ENCODE data around the gene CD6. TPM values are rescaled to one million over a fixed set of nuclear protein-coding genes. Genes with fewer than 3 reads are reported as not detected.

CD6 gene
- total and polyA plus RNA-seq, 2 of the 8 experiments (the other 6 are each of a cell fraction or from before 2014, with no cell fraction given) = 0.03 TPM; not detected in 1

DNA sequence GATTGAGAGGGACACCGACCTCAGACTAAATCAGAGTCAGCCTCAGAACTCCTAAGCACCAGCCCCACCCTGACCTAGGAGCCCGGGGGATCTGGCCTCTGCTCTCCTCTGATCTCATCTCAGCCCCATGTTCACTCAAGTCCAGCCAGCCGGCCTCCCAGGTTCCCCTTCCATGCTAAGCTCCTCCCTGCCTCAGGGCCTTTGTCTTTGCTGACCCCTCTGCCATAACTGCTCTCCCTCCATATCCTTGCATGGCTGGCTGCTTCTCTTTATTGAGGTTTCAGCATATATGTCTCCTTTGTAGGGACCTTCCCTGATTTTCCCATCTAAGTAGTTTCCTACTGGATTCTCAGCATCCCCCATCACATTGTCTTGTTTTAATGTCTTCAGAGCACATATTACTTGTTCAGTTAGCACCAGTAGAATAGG lies 18.7 kb upstream of the CD6 start:
- Histone ChIP-seq H3K9me3 (ENCODE audit: insufficient read depth in 2 of 2, low read depth in 1 of 2, low read length in 1 of 2) (no peaks in the 10 kb centered on the region), H3K23ac (ENCODE audit: insufficient read length) (no peak overlapping the region), H3K23me2 (ENCODE audit: low read depth, low read length) (peaks cover 15% of the 10 kb centered on the region; the same call in 1 of the 2 replicates), H3K27me3 (replicated peaks in 1 of 4; ENCODE audit: control insufficient read depth in 3 of 4, extremely low read depth in 1 of 4, insufficient read depth in 3 of 4, low read length in 3 of 4) (peaks cover 0 to 15% (median 8%) of the 10 kb centered on the region in 4 experiments; a peak in 4 of 7 replicates), H3K56ac (replicated peaks; ENCODE audit: insufficient read length, low read depth, low read length) (no peak overlapping the region), H3K18ac (ENCODE audit: extremely low read depth, low read length) (peak overlapping the region; percentile 91), H2BK5ac (ENCODE audit: low read depth, low read length) (0 out of 2 replicates have a peak overlapping the region, but pooled peaks have one; percentile 21), H2AFZ (ENCODE audit: low read length) (peak overlapping the region; percentile 84), H3K79me2 (ENCODE audit: control insufficient read depth in 1 of 2, insufficient read depth in 2 of 2, low read length in 2 of 2) (no peaks in the 10 kb centered on the region), H2BK20ac (ENCODE audit: low read length) (no peak overlapping the region), H3K9ac (replicated peaks in 1 of 4; ENCODE audit: extremely low read depth in 1 of 4, low read depth in 3 of 4, low read length in 3 of 4) (no peak overlapping the region), H3K27ac (ENCODE audit: low read depth, low read length) (no peak overlapping the region), H2BK15ac (ENCODE audit: low read length) (no peak overlapping the region), H3K4me2 (ENCODE audit: insufficient read depth in 1 of 2, low read depth in 2 of 2, low read length in 2 of 2) (peak overlapping the region; percentile 89 to 92), H3K4me3 (ENCODE audit: extremely low read depth in 1 of 4, insufficient read depth in 2 of 4, low read depth in 3 of 4, low read length in 4 of 4) (peak overlapping the region in 1 of 4 experiments; percentile 66; a peak in 2 of 8 replicates), H3K4me1 (replicated peaks in 1 of 4; ENCODE audit: control insufficient read depth in 3 of 4, insufficient read depth in 4 of 4, low read length in 3 of 4) (peaks cover 0 to 19% (median 13%) of the 10 kb centered on the region in 4 experiments; a peak in 6 of 7 replicates), H3K36me3 (ENCODE audit: control insufficient read depth in 2 of 4, insufficient read depth in 4 of 4, low read length in 3 of 4) (no peaks in the 10 kb centered on the region), H4K20me1 (replicated peaks in 1 of 2; ENCODE audit: control insufficient read depth in 1 of 2, insufficient read depth in 2 of 2, low read length in 2 of 2) (peaks cover 0 to 2% of the 10 kb centered on the region in 2 experiments), H3K4ac (replicated peaks; ENCODE audit: insufficient read length, low read depth, low read length) (no peak overlapping the region), H3K79me1 (ENCODE audit: low read depth, low read length) (no peaks in the 10 kb centered on the region), H4K8ac (ENCODE audit: extremely low read depth, insufficient read depth, low read length) (no peak overlapping the region), H4K91ac (replicated peaks; ENCODE audit: insufficient read length, low read length) (peak overlapping the region; percentile 28), H2BK120ac (replicated peaks; ENCODE audit: low read depth, low read length) (no peak overlapping the region), H3K14ac (ENCODE audit: insufficient read length) (no peak overlapping the region), H2BK12ac (ENCODE audit: low read depth, low read length) (peak overlapping the region; percentile 68; the same call in 1 of the 2 replicates), H2AK5ac (ENCODE audit: low read depth, low read length) (no peak overlapping the region), H4K5ac (ENCODE audit: insufficient read length, low read depth, low read length) (no peak overlapping the region)
- ChIA-PET CTCF (ENCODE audit: partially characterized antibody) (no interaction called here), POLR2A (ENCODE audit: partially characterized antibody) (interaction anchor here (2.5 kb wide), 1 partner anchor 10 kb away, joined by 10 read pairs; no protein-coding TSS in a partner anchor)
- DNase-seq (ENCODE audit: low read depth in 1 of 2, low spot score in 2 of 2) = no peak
- no peak for FAIRE-seq
- 52% methylated on average over 3 of the region's 3 CpGs; no CpG with 5 or more reads in 1 of the 2 experiments for WGBS, 2 experiments (ENCODE audit: extremely low coverage in 1 of 2, insufficient coverage in 1 of 2, insufficient read length in 1 of 2, insufficient replicate concordance in 2 of 2, low coverage in 1 of 2, low lambda C conversion rate in 2 of 2, missing lambda C conversion rate in 1 of 2)
- TF ChIP-seq POU5F1 (IDR thresholded peaks at IDR 0.05; ENCODE audit: low read depth, low read length) (no peak), KDM1A (IDR thresholded peaks at IDR 0.05; ENCODE audit: borderline replicate concordance, low read length) (peak; percentile 99), HDAC2 (IDR thresholded peaks at IDR 0.05; ENCODE audit: borderline replicate concordance in 1 of 2, low read depth in 2 of 2, low read length in 2 of 2) (peak in 1 of 2 experiments; percentile 97; a peak in 2 of 4 replicates), KDM4A (IDR thresholded peaks at IDR 0.05; ENCODE audit: low read depth, low read length, severe bottlenecking) (no peak)

Data from H1 (cell line).